Activated T-helper 2 cell treated with anti-CD3 and anti-CD28 coated beads, Interferon-gamma antibody, Interleukin-2, Interleukin-4, amounts not matched to agents 10 μg/mL and 5 μg/mL and 100 μg/mL, durations not matched to agents 14 hours and 24 hours and 36 hours (primary cell): ENCODE results near the gene SH3BP1. TPM values are rescaled to one million over a fixed set of nuclear protein-coding genes. Genes with fewer than 3 reads are reported as not detected.
A peak's percentile ranks its signal among the peaks of the same experiment; 100 is the strongest.

Experiments
- DNase-seq: peaks from one replicate; pipeline ENCODE4 v3.0.0; 2021; ENCODE audit warnings: low spot score
- H3K27ac Mint-ChIP-seq: one replicate; pipeline ENCODE4 v1.8.0; 2021; ENCODE audit warnings: mixed read lengths
- H3K27me3 Mint-ChIP-seq: one replicate; pipeline ENCODE4 v1.8.0; 2021; ENCODE audit warnings: low read depth, mixed read lengths
- H3K36me3 Mint-ChIP-seq: one replicate; pipeline ENCODE4 v1.8.0; 2021; ENCODE audit warnings: low read depth, mixed read lengths
- H3K4me1 Mint-ChIP-seq: one replicate; pipeline ENCODE4 v1.8.0; 2021; ENCODE audit warnings: low read depth, mixed read lengths
- H3K4me3 Mint-ChIP-seq: one replicate; pipeline ENCODE4 v1.8.0; 2021; ENCODE audit warnings: low read depth, mild to moderate bottlenecking, moderate library complexity, mixed read lengths
- H3K9me3 Mint-ChIP-seq: one replicate; pipeline ENCODE4 v1.8.0; 2021; ENCODE audit warnings: mixed read lengths
- intact Hi-C: fragments of 100-400 bp; cut with micrococcal nuclease; formaldehyde crosslinking; loops from one replicate; pipeline ENCODE4 v1.15.1; 2023
- total RNA-seq: library from RNA; stranded (reverse); gene quantifications from 2 replicates; pipeline ENCODE4 v1.2.3, GENCODE V29; 2022

SH3BP1 gene
- total RNA-seq, 1 donor from 2014 or later: 122 TPM

DNA sequence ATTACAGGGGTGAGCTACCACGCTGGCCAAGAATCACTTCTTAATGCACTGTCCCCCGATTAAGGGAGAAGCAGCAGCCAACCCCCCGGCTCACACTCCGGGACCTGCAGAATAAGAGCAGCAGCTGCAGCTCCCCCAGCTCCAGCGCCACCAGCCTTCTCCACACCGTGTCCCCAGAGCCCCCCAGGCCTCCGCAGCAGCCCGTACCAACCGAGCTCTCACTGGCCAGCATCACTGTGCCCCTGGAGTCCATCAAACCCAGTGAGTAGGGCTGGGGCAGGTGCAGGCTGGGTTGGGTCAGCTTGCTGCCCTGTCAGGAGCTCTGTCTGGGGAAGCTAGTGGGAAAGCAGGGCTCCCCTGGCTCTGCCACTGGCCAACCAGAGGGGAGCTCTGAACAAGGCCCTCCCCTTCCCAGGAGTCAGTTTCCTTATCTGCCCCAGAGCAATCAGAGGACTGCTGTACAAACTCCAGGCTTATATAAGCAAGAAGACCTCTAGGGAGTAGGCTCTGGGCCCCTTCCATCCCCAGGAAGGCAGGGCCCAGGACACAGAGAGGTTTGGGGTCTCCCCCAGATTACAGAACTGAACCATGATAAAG lies 8.5 kb upstream of the SH3BP1 start:
- intact Hi-C loops: no loop called here
- Mint-ChIP-seq H3K27ac (peak overlapping the region; percentile 52), H3K4me1 (peaks cover 34% of the 10 kb centered on the region), H3K4me3 (no peak overlapping the region), H3K9me3 (no peaks in the 10 kb centered on the region), H3K27me3 (no peaks in the 10 kb centered on the region), H3K36me3 (peaks cover 8% of the 10 kb centered on the region)
- no peak for DNase-seq

DNA sequence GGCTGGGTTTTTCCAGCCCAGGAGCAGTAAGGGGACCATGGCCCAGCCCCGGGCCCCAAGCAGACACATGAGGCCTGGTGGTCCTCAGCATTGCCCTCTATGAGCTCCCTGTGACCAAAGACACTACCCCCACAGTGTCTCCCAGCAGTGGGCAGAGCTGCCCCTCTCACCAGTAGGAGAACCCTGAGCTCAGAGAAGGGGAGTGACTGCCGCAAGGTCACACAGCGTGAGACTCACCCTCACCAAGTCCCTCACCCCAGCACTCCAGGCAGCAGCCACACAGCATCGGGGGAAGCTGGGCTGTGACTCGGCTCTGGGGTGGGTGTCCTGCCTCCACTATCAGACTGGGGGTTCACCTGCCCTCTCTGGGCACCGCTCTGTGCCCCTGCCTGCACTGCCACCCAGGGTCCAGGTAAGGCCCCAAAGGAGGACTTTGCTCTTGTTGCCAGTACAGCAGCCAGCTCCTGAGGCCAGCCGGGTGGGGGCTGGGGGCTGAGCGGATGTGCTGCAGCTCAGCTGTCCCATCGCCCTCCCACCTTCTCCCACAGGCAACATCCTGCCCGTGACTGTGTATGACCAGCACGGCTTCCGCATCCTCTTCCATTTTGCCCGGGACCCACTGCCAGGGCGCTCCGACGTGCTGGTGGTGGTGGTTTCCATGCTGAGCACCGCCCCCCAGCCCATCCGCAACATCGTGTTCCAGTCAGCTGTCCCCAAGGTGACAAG lies 7.9 kb upstream of the SH3BP1 start:
- Mint-ChIP-seq H3K27me3 (no peaks in the 10 kb centered on the region), H3K4me3 (no peak overlapping the region), H3K36me3 (peaks cover 8% of the 10 kb centered on the region), H3K9me3 (no peaks in the 10 kb centered on the region), H3K4me1 (peaks cover 34% of the 10 kb centered on the region), H3K27ac (peak overlapping the region; percentile 64)
- DNase-seq: no peak
- intact Hi-C loops: no loop called here

DNA sequence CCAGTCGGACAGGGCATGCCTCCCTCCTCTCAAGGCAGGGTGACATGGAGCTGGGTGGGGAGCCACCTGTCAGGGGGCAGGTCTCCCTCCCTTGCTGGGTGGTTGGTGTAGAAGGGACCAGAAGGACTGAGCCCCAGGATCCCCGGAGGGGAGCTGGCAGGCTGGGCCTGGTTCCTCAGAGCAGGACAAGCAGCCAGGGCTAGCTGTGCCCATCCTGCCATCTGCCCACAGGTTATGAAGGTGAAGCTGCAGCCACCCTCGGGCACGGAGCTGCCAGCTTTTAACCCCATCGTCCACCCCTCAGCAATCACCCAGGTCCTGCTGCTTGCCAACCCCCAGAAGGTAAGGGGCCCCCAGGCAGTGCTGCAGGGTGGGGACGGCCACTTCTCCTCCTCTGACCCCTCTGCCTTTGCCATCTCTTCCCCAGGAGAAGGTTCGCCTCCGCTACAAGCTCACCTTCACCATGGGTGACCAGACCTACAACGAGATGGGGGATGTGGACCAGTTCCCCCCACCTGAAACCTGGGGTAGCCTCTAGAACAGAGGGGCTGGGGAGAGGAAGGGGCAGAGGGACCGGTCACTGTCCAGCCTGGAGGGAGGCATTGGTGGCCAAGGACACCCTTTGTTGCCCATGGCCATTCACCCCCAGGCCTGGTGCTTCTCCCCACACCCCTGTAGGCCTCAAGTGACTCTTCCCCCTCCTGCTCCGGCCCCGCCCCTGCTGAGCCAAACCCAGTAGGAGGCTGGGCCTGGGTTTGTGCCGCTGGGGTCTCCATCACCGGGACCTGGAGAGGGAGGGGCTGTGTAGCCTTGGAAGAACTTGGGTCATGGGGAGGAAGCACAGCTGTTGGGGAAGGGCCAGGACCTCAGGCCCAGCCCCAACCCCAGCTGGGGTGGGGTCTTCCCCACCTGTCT lies 7.0 kb upstream of the SH3BP1 start:
- Mint-ChIP-seq H3K36me3 (peaks cover 8% of the 10 kb centered on the region), H3K4me3 (no peak overlapping the region), H3K4me1 (peaks cover 34% of the 10 kb centered on the region), H3K27ac (peak overlapping the region; percentile 89), H3K9me3 (no peaks in the 10 kb centered on the region), H3K27me3 (no peaks in the 10 kb centered on the region)
- intact Hi-C loops: no loop called here
- DNase-seq: no peak

DNA sequence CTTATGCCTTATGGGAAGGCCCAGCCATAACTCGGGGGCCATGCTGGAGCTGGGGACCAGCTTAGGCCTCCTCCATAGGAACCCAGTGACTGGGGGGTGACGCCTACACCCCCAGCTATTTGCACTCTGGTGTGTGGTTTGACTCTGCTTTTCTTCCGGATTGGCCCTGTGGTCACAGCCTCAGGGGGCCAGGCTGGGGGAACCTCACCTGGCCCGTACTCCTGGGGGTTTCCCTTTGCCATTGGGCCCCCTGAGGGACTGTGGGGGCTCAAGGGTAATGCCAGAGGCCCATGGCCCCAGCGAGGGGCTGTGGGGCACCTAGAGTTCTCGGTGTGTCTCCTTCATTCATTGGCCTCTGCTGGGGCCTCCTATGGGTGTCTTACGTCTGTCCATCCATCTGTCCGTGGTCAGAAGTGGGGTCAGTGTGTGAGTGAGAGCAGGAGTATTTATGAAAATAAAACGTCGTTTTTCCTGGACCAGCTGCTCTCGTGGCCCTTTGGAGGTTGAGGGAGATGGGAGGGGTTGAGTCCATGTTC lies 6.3 kb upstream of the SH3BP1 start:
- intact Hi-C loops: no loop called here
- Mint-ChIP-seq H3K9me3 (no peaks in the 10 kb centered on the region), H3K27ac (peak overlapping the region; percentile 89), H3K36me3 (peaks cover 8% of the 10 kb centered on the region), H3K4me3 (peak overlapping the region; percentile 49), H3K27me3 (no peaks in the 10 kb centered on the region), H3K4me1 (peaks cover 39% of the 10 kb centered on the region)
- DNase-seq: no peak

DNA sequence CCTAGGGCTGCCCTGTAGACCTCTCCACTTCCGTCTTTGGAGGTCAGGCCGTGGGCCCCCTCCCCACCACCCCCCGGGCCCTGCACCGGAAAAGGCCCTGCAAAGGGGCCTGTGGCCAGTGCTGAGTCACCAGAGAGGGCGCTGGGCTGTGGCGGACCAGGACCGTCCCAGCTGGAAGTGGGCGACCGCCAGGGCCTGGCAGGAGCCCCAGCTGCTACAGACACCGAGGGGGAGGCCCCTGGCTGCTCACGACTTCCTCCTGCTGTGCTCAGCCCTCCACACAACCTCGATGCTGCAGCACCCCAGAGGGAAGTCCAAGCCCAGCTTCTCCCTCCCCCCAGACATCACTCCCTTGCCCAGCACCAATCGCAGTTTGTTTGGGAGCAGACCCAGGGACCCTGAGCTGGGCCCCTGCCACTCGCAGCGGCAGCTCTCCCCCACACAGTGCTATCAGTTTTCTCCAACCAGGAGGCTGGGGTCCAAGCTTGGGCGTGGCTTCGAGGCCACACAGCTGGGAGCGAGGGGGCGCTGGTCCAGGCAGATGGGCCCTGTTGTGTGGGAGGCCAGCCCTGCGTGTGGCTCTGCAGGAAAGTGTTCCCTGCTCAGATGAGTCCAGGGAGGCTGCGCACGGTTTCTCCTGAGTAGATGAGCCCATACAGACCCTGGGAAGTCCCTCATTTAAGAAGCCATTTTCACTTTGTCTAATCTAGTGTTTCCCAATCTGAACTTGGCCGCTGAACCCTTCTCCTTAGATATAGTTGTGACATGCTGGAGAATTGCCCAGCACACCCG lies 5.6 kb upstream of the SH3BP1 start:
- Mint-ChIP-seq H3K27me3 (no peaks in the 10 kb centered on the region), H3K9me3 (no peaks in the 10 kb centered on the region), H3K27ac (peak overlapping the region; percentile 89), H3K36me3 (peaks cover 8% of the 10 kb centered on the region), H3K4me3 (peak overlapping the region; percentile 66), H3K4me1 (peaks cover 46% of the 10 kb centered on the region)
- no peak for DNase-seq
- intact Hi-C loops: no loop called here

DNA sequence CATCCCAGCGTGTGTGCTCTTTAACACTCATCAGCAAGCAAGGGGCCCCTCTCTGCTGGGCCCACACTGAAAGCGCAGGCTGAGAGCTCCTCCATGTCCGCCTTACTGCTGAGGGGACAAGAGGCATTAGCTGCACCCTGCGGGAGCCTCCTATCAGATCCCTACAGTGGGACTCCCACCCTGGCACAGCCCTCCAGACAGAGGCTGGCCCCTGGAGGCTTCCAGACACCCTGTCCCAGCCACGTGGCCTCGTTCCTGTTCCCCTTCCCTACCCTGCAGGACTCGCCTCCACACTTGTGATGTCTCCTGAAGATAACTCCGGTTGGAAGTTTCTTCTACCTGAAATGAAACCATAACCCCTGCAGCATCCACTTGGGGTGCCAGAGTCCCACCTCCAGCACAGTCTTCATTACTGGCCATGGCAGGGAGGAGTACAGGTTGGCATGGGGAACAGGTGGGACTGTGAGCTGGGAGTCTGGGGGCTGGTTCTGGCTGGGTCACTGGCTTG lies 5.0 kb upstream of the SH3BP1 start:
- peak overlapping the region; percentile 89 for H3K27ac Mint-ChIP-seq
- no peaks in the 10 kb centered on the region for H3K27me3 Mint-ChIP-seq
- no peaks in the 10 kb centered on the region for H3K9me3 Mint-ChIP-seq
- peaks cover 47% of the 10 kb centered on the region for H3K4me1 Mint-ChIP-seq
- H3K36me3 Mint-ChIP-seq: peaks cover 8% of the 10 kb centered on the region
- H3K4me3 Mint-ChIP-seq: peak overlapping the region; percentile 66
- intact Hi-C loops: no loop called here
- DNase-seq: no peak

DNA sequence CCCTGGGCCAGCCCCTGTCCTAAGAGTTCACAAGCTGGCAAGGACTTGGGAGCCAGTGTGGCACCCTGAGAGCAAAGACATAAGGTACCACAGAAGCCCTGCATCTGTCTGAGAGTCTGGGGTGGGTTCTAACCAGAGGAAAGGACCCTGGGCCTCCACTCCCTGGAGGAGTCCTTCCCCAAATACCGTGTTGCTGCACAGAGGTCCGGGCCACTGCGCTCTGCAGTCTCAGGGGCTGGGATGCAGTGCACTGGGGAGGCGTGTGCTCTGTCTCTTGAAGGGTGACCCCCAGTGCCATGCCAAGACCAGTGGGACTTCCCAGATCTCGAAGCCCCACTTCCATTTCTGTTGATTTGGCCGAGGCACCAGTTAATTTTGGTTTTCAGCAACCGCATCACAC lies 4.3 kb upstream of the SH3BP1 start:
- no peaks in the 10 kb centered on the region for H3K9me3 Mint-ChIP-seq
- no peaks in the 10 kb centered on the region for H3K27me3 Mint-ChIP-seq
- H3K36me3 Mint-ChIP-seq: peaks cover 9% of the 10 kb centered on the region
- no peak for DNase-seq
- no peak overlapping the region for H3K4me3 Mint-ChIP-seq
- intact Hi-C loops: no loop called here
- H3K4me1 Mint-ChIP-seq: peaks cover 47% of the 10 kb centered on the region
- peak overlapping the region; percentile 89 for H3K27ac Mint-ChIP-seq

DNA sequence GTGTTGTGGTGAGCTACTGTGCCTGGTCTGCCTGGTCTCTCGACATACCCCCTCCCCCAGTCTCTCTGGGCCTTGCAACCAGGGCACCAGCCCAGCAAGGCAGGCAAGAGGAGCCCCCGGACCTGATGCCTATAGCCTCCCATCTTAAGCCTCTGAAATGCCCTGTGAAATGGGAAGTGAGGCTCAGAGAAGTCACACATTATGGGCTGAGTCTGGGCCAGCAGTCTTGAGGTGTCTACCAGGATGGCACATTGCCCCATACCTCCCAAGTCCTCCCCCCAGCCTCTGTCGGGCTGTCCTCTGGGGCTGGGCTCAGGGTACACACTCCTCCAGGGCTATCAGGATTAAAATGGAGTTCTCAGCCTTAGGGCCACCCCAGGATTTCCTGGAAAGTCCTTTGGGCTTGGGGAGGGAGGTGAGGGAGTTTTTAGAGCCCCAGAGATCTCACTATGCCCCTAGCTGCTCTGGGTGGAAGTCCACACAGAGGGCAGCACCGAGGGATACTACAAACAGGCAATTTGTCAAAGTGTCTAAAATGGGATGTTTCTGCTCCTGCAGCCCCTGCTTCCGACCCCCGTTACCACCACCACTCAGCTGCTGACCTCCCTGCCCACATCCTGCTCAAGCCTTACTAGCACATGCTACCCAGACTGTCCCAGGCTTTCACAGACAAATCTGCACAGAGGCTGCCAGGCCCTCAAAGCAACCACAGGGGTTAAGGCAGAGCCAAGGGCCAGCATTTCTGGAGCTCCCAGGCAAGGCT lies 3.1 kb upstream of the SH3BP1 start:
- Mint-ChIP-seq H3K4me1 (peaks cover 48% of the 10 kb centered on the region), H3K27ac (peak overlapping the region; percentile 67), H3K4me3 (no peak overlapping the region), H3K9me3 (no peaks in the 10 kb centered on the region), H3K27me3 (no peaks in the 10 kb centered on the region), H3K36me3 (peaks cover 11% of the 10 kb centered on the region)
- no peak for DNase-seq
- intact Hi-C loops: no loop called here

DNA sequence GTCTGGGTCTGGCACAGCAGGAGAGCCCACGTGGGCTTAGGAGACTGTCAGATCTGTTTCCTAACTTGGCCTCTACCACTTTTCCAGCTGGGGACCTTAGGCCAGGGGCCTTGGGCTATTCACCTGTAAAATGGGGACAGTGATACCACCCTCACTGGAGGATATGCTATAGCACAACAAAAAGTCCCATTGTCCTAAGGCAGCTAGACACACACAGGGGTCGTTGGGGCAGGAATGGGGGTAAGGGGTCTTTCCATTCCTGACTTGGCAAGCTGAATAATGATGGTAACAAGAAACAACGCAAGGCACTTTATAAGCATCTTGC lies 2.6 kb upstream of the SH3BP1 start:
- H3K36me3 Mint-ChIP-seq: peaks cover 16% of the 10 kb centered on the region
- no peak for DNase-seq
- intact Hi-C loops: no loop called here
- H3K4me1 Mint-ChIP-seq: peaks cover 52% of the 10 kb centered on the region
- no peak overlapping the region for H3K4me3 Mint-ChIP-seq
- H3K27ac Mint-ChIP-seq: peak overlapping the region; percentile 67
- H3K27me3 Mint-ChIP-seq: no peaks in the 10 kb centered on the region
- H3K9me3 Mint-ChIP-seq: no peaks in the 10 kb centered on the region

DNA sequence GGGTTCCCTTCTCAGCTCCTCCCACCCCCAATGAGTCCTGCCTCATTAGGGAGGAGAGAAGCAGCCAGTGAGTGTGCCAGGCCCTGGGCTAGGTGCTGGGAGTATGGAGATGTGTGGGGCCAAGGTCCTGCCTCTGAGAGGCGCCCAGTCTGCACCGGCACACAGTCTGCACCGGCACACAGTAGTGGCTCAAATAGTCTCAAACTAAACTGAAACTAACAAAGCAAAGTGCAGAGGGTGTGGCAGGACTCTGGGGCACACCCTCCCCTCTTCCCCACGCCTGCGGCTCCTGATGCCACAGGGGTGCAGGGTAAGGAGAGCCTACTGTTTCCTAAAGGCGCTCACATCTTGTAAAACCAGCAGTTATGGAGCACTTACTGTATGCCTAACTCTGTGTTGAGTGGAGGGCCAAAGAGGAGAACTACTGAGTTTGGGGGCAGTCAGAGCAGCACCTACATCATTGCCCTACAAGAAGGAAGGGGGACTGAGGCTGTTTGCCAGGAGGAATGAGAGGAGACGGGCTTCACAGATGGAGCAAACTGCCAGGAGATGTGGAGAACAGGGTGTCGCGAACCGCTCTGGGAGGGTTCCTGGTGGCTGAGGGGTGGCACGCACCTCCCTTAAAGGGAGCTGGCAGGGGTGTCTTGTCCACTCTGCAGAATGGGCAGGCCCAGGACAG lies 939 bp upstream of the SH3BP1 start:
- Mint-ChIP-seq H3K4me1 (peaks cover 51% of the 10 kb centered on the region), H3K36me3 (peaks cover 22% of the 10 kb centered on the region), H3K4me3 (peak overlapping the region; percentile 100), H3K27ac (peak overlapping the region; percentile 85), H3K27me3 (no peaks in the 10 kb centered on the region), H3K9me3 (no peaks in the 10 kb centered on the region)
- intact Hi-C loops: loop anchor here (1.0 to 2.0 kb wide), 4 partner anchors 15 to 39 kb away; partner anchors contain the start of gene PDXP
- DNase-seq: peak; percentile 45
